HepG2 (cell line): ENCODE measurements around the gene GGT7. TPM values are rescaled to one million over a fixed set of nuclear protein-coding genes. Genes with fewer than 3 reads are reported as not detected.
A peak's percentile ranks its signal among the peaks of the same experiment; 100 is the strongest.

ENCODE experiments used
- ARNT ChIP-seq: fragments of 450-650 bp; IDR thresholded peaks from 2 replicates; pipeline ENCODE4 v1.6.1; 2017
- CSRNP1 ChIP-seq: sonication (generic); formaldehyde crosslinking; IDR thresholded peaks from 2 replicates; pipeline ENCODE4 v1.8.1; 2023; ENCODE audit warnings: mild to moderate bottlenecking, missing genetic modification reagents
- CTCF ChIP-seq: sonication (generic); formaldehyde crosslinking; IDR thresholded peaks from 2 replicates; pipeline ENCODE4 v1.5.0; 2020; ENCODE audit warnings: mild to moderate bottlenecking, missing genetic modification reagents, moderate library complexity
- JDP2 ChIP-seq: sonication (generic); formaldehyde crosslinking; IDR thresholded peaks from 2 replicates; pipeline ENCODE4 v1.8.1; 2022; ENCODE audit warnings: missing genetic modification reagents, borderline replicate concordance
- KAT8 ChIP-seq: IDR thresholded peaks from 2 replicates; pipeline ENCODE4 v1.6.1; 2016; ENCODE audit warnings: missing genetic modification reagents, missing compliant biosample characterization
- MEIS1 ChIP-seq: sonication (generic); formaldehyde crosslinking; IDR thresholded peaks from 2 replicates; pipeline ENCODE4 v1.9.0; 2021; ENCODE audit warnings: mild to moderate bottlenecking, missing genetic modification reagents, moderate library complexity, borderline replicate concordance
- NFYB ChIP-seq: sonication (generic); formaldehyde crosslinking; IDR thresholded peaks from 2 replicates; pipeline ENCODE4 v1.4.0; 2020; ENCODE audit warnings: missing genetic modification reagents
- NR0B2 ChIP-seq: sonication (generic); formaldehyde crosslinking; IDR thresholded peaks from 2 replicates; pipeline ENCODE4 v1.4.0; 2020; ENCODE audit warnings: mild to moderate bottlenecking, missing genetic modification reagents
- PLSCR1 ChIP-seq: sonication (generic); formaldehyde crosslinking; IDR thresholded peaks from 2 replicates; pipeline ENCODE4 v1.5.0; 2020; ENCODE audit warnings: missing genetic modification reagents, mild to moderate bottlenecking, borderline replicate concordance
- PRDM10 ChIP-seq: sonication (generic); formaldehyde crosslinking; IDR thresholded peaks from 2 replicates; pipeline ENCODE4 v1.4.0; 2020; ENCODE audit warnings: low read depth, missing genetic modification reagents
- STAG1 ChIP-seq: sonication (generic); formaldehyde crosslinking; IDR thresholded peaks from 2 replicates; pipeline ENCODE4 v1.4.0; 2020; ENCODE audit warnings: missing genetic modification reagents
- STAT5B ChIP-seq: sonication (generic); formaldehyde crosslinking; IDR thresholded peaks from 2 replicates; pipeline ENCODE4 v1.4.0; 2020; ENCODE audit warnings: missing genetic modification reagents
- UBTF ChIP-seq: sonication (generic); formaldehyde crosslinking; IDR thresholded peaks from 2 replicates; pipeline ENCODE4 v1.4.0; 2020; ENCODE audit warnings: mild to moderate bottlenecking, missing genetic modification reagents
- ZNF17 ChIP-seq: sonication (generic); formaldehyde crosslinking; IDR thresholded peaks from 2 replicates; pipeline ENCODE4 v1.5.0; 2020; ENCODE audit warnings: mild to moderate bottlenecking, missing genetic modification reagents
- ZNF503 ChIP-seq: sonication (generic); formaldehyde crosslinking; IDR thresholded peaks from 2 replicates; pipeline ENCODE4 v1.4.0; 2020; ENCODE audit warnings: missing genetic modification reagents
- polyA plus RNA-seq, 8 experiments: library from polyadenylated mRNA; depleted of rRNA in 3 of 8; stranded (reverse) in 7 of 8; unstranded in 1 of 8; fragments of >200 nt; fragmentation: Illumina TruSeq in 4 of 8; extraction: Trizol in 4 of 8; gene quantifications; 2 replicates each; pipeline versions ENCODE4 v1.2.1 to v1.2.3, GENCODE V29; 2011 to 2016; ENCODE audit warnings: low read depth in 4 of 8, missing spikeins in 1 of 8, mixed read lengths in 1 of 8; ENCODE audit not compliant: insufficient read depth in 1 of 8
- total RNA-seq, 5 experiments: library from RNA; depleted of rRNA; stranded (reverse); fragments of >200 nt; fragmentation: Illumina TruSeq; extraction: Trizol; gene quantifications; 2 replicates each; pipeline ENCODE4 v1.2.3, GENCODE V29; 2016; ENCODE audit warnings: low read depth in 1 of 5

Gene GGT7
- total and polyA plus RNA-seq, 2 of the 13 experiments (the other 11 are each of a cell fraction or from before 2014, with no cell fraction given), result 6.6 to 23.0 TPM

GRCh38 chr20:34875642-34876405, 3.2 kb upstream of the GGT7 start (continued):
- no peak for TF ChIP-seq MEIS1 (CRISPR knock-in tag)
- TF ChIP-seq STAG1 (CRISPR knock-in tag), result no peak
- no peak for TF ChIP-seq JDP2
- TF ChIP-seq UBTF, result no peak
- TF ChIP-seq CTCF (CRISPR knock-in tag), result peak; percentile 59
- peak; percentile 81; the same call in 1 of the 2 replicates for TF ChIP-seq PRDM10 (CRISPR knock-in tag)
- peak; percentile 58; the same call in 1 of the 2 replicates for TF ChIP-seq KAT8 (CRISPR knock-in tag)
- no peak for TF ChIP-seq ARNT
- TF ChIP-seq ZNF503 (CRISPR knock-in tag), result no peak
- no peak for TF ChIP-seq NR0B2
- TF ChIP-seq CSRNP1, result 0 out of 2 replicates have a peak, but pooled peaks have one; percentile 49
- TF ChIP-seq NFYB, result peak; percentile 81
- no peak; the same call in 1 of the 2 replicates for TF ChIP-seq PLSCR1
- no peak for TF ChIP-seq ZNF17 (CRISPR knock-in tag)
- peak; percentile 13; the same call in 1 of the 2 replicates for TF ChIP-seq STAT5B (CRISPR knock-in tag)
